Measurements from ENCODE around the gene ERFE.
"Not testable (repeated sequence)": the region's sequence is repeated elsewhere in the genome, so short reads cannot be mapped to it uniquely, and the experiment has no call there.

Gene ERFE

GRCh38 chr2:238166391-238167343 is 7.9 kb downstream of the ERFE start:
- in situ Hi-C loops (cut with HindIII; ENCODE audit: low sequenced_read_pairs): no loop called here

DNA sequence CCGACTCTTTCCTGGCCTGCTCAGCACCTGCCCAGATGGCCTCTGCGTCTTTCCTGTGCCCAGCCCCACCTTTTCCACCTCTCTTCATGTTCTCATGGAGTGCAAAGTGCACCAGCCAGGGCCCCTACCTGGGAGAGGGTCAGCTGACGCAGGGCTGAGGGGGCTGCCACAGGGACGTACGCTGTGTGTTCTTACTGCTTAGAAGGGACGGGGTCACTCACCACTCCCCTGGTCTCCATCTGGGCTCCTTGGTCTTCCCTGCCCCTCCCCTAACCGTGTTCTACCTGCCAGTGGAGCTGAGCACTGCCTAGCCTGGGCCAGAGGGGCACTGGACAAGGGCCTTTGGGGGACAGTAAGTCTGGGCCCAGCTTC is 8.6 kb downstream of the ERFE start:
- in situ Hi-C loops (cut with HindIII; ENCODE audit: low sequenced_read_pairs): no loop called here

DNA sequence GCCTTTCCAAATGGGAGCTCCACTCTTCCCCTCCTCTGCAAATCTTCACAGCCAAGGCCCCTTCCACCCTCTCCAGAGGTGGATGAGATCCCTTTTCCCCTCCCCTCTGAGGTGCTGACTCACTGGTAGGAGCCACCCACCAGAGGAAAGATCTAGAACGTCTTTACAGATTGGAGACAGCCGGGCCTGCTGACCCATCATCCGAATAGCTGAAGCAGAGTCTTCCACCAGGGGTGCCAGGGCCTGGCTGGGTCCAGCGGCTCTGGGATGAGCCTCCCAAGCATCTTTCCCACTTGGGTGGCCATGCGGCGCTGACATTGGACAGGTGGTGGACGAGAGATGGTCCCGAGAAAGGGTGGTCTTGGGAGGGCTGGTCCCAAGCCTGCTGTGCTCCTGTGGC is 9.0 kb downstream of the ERFE start:
- in situ Hi-C loops (cut with HindIII; ENCODE audit: low sequenced_read_pairs): no loop called here

DNA sequence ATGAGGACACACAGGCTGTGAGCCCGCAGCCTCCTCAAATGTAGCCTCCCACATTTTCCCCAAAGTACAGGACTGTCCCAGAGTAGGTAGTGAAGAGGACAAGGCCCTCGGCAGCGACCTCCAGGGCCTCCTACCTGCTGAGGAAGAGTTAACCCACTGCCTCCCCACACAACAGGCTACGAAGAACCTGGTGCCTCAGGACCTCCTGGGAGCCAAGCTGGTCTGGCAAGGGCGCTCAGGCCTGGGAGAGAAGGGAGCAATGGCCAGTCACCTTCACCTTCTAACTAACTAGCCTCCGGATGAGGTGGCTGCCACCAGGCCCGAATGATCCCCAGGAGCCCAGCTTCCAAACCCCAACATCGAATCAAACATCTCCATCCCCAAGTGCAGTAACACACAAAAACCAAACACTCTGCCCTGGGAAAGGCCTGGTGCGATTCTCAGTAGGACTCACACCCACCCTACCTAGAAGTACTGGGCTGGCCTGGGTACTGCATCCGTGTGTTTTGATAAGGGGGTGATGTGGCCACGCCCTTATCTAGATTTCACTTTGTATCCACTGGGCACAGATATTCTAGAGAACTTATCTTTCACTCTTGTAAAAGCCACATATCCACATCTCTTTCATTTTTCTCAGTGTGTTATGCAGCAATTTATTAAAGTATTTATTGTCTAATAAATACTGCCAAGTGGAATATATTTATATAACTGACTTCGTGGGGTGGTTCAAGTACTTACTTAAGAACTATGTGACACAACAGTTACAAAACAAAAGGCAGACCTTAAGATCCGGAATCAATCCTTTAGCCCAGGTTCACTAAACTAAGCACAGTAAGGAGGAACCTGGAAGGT is 9.7 kb downstream of the ERFE start:
- in situ Hi-C loops (cut with HindIII; ENCODE audit: low sequenced_read_pairs): no loop called here

DNA sequence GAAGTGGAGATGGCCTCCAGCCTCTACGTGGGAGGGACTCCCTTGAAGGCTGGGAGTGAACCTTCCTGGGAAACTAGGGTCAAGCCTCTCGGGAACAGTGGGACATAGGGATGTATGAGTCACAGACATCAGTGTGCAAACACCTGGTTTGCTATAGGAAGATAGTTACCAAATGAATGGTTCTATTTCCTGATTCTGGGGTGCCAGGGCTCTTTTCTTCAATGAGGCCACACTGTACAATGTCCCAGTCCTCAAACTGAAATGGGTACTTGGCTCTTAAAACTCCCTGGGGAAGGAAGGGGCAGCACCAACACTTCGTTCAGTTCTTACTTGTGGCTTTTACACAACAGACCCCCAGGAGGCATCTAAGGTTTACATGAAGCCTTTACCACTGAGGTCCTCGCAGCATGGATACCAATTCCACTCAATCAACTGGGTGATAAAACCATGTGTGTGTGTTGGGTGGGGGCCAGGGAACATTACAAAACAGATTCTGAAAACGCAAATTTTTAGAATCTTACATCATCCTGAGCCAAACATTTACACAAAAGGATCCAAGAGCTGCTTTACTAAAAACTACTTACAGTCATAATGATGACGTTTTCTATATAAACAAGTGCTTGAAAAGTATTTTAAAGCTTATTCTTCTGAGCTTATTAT is 10.4 kb downstream of the ERFE start:
- in situ Hi-C loops (cut with HindIII; ENCODE audit: low sequenced_read_pairs): no loop called here

GRCh38 chr2:238169708-238170251 is 11.0 kb downstream of the ERFE start:
- in situ Hi-C loops (cut with HindIII; ENCODE audit: low sequenced_read_pairs): no loop called here

DNA sequence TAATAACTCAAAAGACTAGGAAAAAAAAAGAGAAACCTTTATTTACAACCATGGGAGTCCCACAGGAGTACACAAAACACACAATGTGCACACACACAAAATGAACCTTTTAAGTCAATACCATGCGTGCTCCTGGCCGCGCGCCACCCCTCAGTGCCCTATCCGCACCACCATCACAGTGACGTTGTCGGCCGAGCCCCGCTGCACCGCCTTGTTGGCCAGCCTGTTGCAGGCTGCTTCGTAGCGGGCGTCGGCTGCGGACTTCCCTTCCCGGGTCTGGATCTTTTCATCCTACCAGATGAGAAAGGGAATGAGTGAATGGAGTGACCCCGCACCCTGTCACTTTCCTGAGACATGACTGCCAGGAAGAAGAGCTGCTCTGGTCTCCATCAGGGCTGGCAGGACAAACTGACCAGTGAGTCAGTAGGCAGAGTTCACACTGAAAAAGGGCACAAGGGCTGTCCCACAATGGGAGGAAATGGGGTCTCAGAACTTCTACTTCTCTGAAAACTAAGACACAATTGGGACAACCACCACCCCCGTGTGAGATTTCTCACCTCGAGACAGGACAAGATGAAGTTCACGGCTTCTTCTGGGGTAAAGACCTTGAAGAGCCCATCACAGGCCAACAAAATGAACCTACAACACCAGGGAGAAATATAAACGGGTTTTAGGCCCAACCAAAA is 11.8 kb downstream of the ERFE start:
- in situ Hi-C loops (cut with HindIII; ENCODE audit: low sequenced_read_pairs): no loop called here

GRCh38 chr2:238171072-238171431 is 12.3 kb downstream of the ERFE start:
- in situ Hi-C loops (cut with HindIII; ENCODE audit: low sequenced_read_pairs): not testable (repeated sequence)

- in situ Hi-C loops (cut with HindIII; ENCODE audit: low sequenced_read_pairs): no loop called here
Measured at GRCh38 chr2:238171575-238172187, 12.9 kb downstream of the ERFE start.

DNA sequence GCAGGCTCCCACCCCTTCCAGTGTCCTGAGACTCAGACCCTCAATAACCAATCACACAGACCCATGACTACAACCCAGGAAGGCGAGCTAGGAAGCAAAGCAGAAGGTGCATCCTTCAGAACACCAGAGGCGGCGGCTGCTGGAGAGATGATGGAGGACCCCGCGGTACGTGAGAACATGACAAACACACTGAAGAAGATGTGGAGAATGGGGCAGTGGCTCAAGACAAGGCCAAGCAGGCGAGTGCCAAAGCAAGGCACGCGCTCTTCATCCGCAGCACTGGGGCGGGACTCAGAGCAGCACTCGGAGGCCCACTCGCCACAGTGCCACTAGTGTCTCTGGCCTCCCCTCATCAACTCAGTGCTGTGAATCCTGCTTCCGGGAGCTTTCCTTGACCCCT is 13.7 kb downstream of the ERFE start:
- in situ Hi-C loops (cut with HindIII; ENCODE audit: low sequenced_read_pairs): no loop called here

DNA sequence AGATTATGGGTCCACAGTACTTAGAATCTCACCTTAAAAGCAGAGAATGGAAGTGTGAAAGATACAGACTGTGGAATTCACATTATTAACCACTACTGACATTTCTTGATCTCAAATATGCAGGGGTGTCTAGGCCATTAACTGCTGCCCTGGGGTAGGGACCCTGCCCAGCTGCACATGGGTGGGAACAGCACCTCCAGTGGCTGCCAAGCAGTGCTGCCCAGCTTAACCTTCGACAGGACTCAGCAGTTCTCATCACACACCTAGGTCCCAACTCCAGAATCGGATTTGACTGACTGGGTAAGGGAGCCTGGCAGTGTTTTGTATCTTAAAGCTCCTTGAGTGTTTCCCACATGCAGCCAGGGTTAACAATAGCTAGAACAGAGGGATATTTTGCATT is 14.9 kb downstream of the ERFE start:
- in situ Hi-C loops (cut with HindIII; ENCODE audit: low sequenced_read_pairs): no loop called here

DNA sequence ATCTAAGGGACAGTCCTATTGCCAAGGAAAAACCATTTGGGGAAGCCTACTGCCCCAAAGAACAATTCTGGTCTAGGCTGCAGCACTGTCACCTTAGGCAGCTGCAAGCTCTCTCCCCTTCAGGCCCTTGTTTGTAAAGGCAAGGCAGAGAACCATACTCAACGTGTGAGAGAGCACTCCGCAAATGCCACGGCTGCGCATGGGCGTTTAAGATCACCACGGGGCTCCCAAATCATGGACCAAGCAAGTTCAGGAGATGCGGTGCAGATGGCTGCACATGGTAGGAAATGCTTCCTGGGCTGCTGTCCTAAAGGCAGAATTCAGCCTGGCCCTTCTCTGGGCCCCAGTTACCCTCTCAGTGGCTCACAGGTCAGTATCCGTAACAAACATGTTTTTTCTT is 15.5 kb downstream of the ERFE start:
- in situ Hi-C loops (cut with HindIII; ENCODE audit: low sequenced_read_pairs): no loop called here

DNA sequence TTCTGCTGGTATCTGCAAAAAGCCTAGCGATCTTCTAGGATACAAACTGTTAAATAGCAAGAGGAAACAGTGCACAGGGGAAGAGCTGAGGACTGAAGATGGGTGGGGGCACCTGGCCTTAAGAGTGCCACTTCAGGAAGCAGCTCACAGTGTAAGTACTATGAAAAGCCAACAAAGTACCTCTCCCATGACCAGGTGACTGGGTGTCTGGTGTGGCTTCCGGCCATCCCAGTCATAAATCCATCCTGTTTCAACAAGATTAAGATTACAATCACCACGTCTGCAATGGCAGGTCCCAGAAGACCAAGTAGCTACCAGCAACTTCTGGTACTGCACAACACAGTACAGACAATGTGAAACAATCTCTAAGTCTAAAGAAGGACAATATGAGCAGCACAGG is 15.9 kb downstream of the ERFE start:
- in situ Hi-C loops (cut with HindIII; ENCODE audit: low sequenced_read_pairs): no loop called here

DNA sequence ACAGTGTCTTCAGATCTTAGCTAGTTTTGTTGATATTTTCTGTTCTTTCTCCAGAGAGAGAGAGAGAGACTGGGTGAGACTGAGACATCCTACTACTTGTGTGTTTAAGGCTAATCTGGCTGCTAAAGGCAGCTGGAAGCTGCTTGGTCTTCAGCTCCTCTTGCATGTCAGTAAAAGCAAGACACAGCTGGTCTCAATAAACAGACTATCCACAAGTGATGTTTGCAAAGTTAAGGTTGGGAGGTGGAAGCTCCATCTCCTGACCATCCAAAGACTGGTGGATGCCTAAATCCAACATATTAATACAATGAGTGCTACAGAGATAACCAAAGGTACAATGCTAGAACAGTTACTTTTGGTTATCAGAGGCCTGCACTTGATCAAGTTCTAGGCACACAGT is 17.8 kb downstream of the ERFE start:
- in situ Hi-C loops (cut with HindIII; ENCODE audit: low sequenced_read_pairs): no loop called here

DNA sequence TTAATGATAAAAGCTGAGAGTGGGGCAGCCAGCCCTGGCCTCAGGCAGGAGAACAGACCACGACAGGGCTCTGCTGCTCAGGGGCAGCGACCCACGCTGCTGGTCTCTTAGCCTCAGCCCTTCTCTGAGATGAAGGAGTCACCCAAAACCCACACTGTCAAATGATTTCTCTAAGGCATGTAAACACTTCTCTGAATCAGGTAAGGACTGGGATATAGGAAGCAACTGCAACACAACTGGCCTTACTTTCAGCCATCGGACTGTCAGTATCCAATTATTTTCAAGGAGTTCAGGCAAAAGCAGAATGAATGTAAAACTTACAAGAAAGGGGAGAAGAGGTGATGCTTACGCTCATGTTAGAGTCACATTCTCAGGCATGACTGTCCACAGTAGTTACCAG is 21.8 kb downstream of the ERFE start:
- in situ Hi-C loops (cut with HindIII; ENCODE audit: low sequenced_read_pairs): loop anchor here (5.0 kb wide), 1 partner anchor 47 kb away; no protein-coding TSS in a partner anchor

DNA sequence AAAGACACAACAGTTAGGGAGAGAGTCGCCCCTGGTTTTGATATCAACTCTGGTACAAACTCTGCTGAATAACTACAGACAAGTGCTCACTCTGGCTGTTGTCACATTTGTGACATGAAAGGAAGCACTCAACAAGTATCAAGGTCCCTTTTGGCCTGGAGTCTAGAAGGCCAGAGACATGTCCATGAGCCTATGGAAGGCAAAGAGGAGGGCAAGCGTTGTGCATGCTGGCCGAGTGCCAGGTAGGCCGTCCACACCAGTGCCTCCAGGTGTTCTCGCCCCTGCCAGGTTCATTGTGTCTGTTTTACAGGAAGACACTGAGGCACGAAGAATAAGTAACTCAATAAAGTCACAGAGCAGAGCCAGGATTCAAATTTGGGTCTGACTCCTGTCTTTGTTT is 23.6 kb downstream of the ERFE start:
- in situ Hi-C loops (cut with HindIII; ENCODE audit: low sequenced_read_pairs): loop anchor here (5.0 kb wide), 1 partner anchor 45 kb away; no protein-coding TSS in a partner anchor

GRCh38 chr2:238183821-238184220 is 25.1 kb downstream of the ERFE start:
- in situ Hi-C loops (cut with HindIII; ENCODE audit: low sequenced_read_pairs): loop anchor here (5.0 kb wide), 1 partner anchor 43 kb away; no protein-coding TSS in a partner anchor

DNA sequence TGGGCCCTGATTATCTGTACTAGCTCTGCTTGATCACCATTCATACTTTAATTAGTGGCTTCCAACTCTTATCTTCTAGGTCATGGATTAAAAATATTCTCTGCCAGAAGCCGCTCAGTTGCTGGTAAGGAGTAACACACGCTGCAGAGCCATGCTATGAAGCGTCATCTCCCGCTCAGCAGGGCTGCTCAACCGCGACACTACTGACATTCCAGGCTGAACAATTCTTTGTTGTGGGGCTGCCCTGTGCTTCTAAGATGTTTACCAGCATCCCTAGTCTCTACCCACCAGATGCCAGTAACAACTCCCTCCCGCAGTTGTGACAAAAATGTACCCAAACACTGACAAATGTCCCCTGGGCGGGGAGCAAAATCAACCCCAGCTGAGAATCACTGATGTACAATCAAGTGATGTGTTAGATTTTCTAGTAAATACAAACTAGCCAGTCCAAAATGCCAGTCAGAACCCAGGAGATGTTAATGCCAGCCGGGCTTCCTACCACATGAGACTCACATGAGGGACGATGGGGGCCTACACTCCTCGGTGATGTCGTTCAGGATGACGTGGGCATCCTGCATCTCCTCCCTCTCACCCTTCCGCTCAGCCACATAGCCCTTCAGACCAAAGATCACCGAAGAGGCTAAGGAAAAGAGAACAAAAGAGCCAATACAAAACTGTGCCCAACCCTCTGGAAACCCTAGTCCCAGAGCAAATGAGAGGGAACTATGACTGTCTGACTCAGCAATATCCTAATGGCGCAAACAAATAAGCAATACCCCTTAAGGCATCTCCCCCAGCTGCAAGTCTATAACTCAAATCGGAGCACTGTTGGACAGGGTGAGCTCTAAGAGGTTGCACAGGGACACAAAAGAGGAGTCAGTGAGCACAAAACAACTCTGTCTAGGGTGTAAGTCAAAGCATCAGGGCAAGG is 29.1 kb downstream of the ERFE start:
- in situ Hi-C loops (cut with HindIII; ENCODE audit: low sequenced_read_pairs): no loop called here

DNA sequence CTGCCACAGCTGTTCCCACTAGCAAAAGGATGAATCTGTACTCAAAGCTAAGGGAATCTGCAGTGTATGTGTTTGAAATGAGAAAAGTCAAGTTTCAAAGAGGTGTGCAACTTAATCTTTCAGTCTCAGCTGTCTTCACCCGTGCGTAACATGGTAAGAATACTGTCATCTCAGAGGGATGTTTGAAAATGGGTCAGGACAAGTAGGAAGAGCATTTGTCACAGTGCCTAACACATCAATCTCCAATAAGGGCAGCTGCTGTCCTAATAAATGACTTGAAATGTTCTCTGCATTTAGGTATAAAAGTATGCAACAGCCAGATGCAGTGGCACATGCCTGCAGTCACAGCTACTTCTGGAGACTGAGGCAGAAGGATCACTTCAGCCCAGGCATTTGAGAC is 31.7 kb downstream of the ERFE start:
- in situ Hi-C loops (cut with HindIII; ENCODE audit: low sequenced_read_pairs): no loop called here

Data from endothelial cell of hepatic sinusoid (primary cell).